Subcutaneous abdominal adipose tissue (tissue), 5 donors: ENCODE measurements around the gene ZNF484.

Experiments used
- H3K27ac ChIP-seq: one replicate; pipeline ENCODE4 v1.7.0; 2013; ENCODE audit warnings: low read depth, mild to moderate bottlenecking, inconsistent platforms, low read length, moderate library complexity
- H3K27me3 ChIP-seq, 5 donors: one replicate each; pipeline ENCODE4 v1.7.0; 2013; ENCODE audit warnings: low read length in 5 of 5, inconsistent platforms in 1 of 5; ENCODE audit not compliant: control insufficient read depth in 5 of 5, insufficient read depth in 4 of 5
- H3K36me3 ChIP-seq, 5 donors: one replicate each; pipeline ENCODE4 v1.7.0; 2013; ENCODE audit warnings: low read length in 5 of 5; ENCODE audit not compliant: control insufficient read depth in 5 of 5, insufficient read depth in 5 of 5
- H3K4me1 ChIP-seq, 5 donors: one replicate each; pipeline ENCODE4 v1.7.0; 2013; ENCODE audit warnings: low read length in 5 of 5, mild to moderate bottlenecking in 3 of 5, moderate library complexity in 1 of 5; ENCODE audit not compliant: control insufficient read depth in 5 of 5, insufficient read depth in 5 of 5
- H3K4me3 ChIP-seq, 5 donors: one replicate each; pipeline ENCODE4 v1.7.0; 2013; ENCODE audit warnings: low read length in 5 of 5, low read depth in 1 of 5
- H3K9ac ChIP-seq, 5 donors: one replicate each; pipeline ENCODE4 v1.7.0; 2013; ENCODE audit warnings: low read length in 5 of 5, mild to moderate bottlenecking in 4 of 5, moderate library complexity in 3 of 5
- H3K9me3 ChIP-seq, 5 donors: one replicate each; pipeline ENCODE4 v1.7.0; 2013; ENCODE audit warnings: low read length in 5 of 5; ENCODE audit not compliant: control insufficient read depth in 5 of 5
- donor health status: healthy.
- donor health status: healthy.
- donor health status: healthy.
- donor health status: healthy.
- donor health status: healthy.

Gene ZNF484

DNA sequence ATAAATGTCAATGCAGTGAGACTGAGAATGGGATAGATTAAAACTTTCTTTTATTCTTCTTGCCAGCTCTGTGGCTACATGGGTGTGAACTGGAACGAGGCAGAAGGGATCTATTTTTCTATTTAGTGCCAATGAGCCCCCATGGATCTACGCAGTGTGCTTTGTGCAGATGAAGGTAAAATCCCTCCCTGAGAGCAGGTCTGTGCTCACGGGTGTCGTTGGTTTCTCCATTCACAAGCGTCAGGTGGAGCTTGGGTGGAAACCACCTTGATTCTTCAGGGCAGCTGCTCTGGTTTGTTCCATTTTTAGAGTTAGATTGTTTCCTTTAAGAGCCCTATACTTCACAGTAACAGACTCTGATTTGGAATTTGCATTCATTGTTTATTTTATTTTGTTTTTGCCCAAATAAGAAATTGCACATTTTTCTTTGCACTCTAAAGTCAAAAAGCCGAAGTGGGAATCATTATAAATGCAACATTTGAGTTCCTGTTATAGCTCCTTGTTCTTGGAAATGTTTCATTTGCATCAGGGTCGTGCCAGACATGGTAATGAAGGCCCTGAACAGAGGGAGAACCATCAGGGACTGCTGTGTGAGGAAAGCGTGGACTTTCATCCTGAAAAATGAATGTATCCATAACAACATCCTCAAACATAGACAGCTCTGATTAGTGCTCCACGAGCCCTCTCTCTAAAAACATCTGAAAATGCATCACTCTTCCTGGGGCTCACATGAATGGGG lies 82.1 kb downstream of the ZNF484 start:
- Histone ChIP-seq H3K9ac (no peak overlapping the region), H3K4me3 (no peak overlapping the region), H3K4me1 (peaks cover 0 to under 1% (median 0%) of the 10 kb centered on the region in 5 donors), H3K27ac (no peak overlapping the region), H3K27me3 (peaks cover 4 to 23% (median 14%) of the 10 kb centered on the region in 5 donors), H3K36me3 (no peaks in the 10 kb centered on the region), H3K9me3 (no peaks in the 10 kb centered on the region)
